AG09309 (cell line): ENCODE results near the gene NRP2.

ENCODE experiments used
- DNase-seq: peaks from one replicate; pipeline ENCODE4 v3.0.0-alpha.2; 2010; ENCODE audit warnings: low read depth
- H3K4me3 ChIP-seq: 2 replicates; pipeline ENCODE4 v1.5.1; 2011; ENCODE audit warnings: mild to moderate bottlenecking, low read depth, low read length, moderate library complexity; ENCODE audit not compliant: control insufficient read depth
- CTCF ChIP-seq: IDR thresholded peaks from 2 replicates; pipeline ENCODE4 v1.5.1; 2011; ENCODE audit warnings: mild to moderate bottlenecking, low read depth, low read length, inconsistent platforms; ENCODE audit not compliant: insufficient read depth, control insufficient read depth; ENCODE audit errors: missing control alignments

NRP2 gene

GRCh38 chr2:205755923-205756322, 73.6 kb downstream of the NRP2 start:
- TF ChIP-seq CTCF, result no peak
- no peak for DNase-seq
- H3K4me3 ChIP-seq, result no peak overlapping the region

- no peak for TF ChIP-seq CTCF
- no peak for DNase-seq
- H3K4me3 ChIP-seq, result no peak overlapping the region
Measured at GRCh38 chr2:205757271-205757670, 75.0 kb downstream of the NRP2 start.

GRCh38 chr2:205758051-205758450, 75.8 kb downstream of the NRP2 start:
- no peak for TF ChIP-seq CTCF
- no peak overlapping the region for H3K4me3 ChIP-seq
- DNase-seq, result no peak

- no peak for DNase-seq
- no peak overlapping the region for H3K4me3 ChIP-seq
- TF ChIP-seq CTCF, result no peak
Measured at GRCh38 chr2:205758500-205758899, 76.2 kb downstream of the NRP2 start.

- TF ChIP-seq CTCF, result no peak
- no peak overlapping the region for H3K4me3 ChIP-seq
Measured at GRCh38 chr2:205759257-205759656, 77.0 kb downstream of the NRP2 start.

GRCh38 chr2:205759732-205760131, 77.4 kb downstream of the NRP2 start:
- TF ChIP-seq CTCF, result no peak
- DNase-seq, result no peak
- no peak overlapping the region for H3K4me3 ChIP-seq

More at GRCh38 chr2:205759257-205759656, 77.0 kb downstream of the NRP2 start:
- no peak for DNase-seq

- no peak overlapping the region for H3K4me3 ChIP-seq
- no peak for DNase-seq
- TF ChIP-seq CTCF, result no peak
Measured at GRCh38 chr2:205760157-205760556, 77.9 kb downstream of the NRP2 start.
